ENCODE results near the gene SAMD11. TPM values are rescaled to one million over a fixed set of nuclear protein-coding genes. Genes with fewer than 3 reads are reported as not detected.
A peak's percentile ranks its signal among the peaks of the same experiment; 100 is the strongest.
"Not testable (repeated sequence)": the region's sequence is repeated elsewhere in the genome, so short reads cannot be mapped to it uniquely, and the experiment has no call there.

Gene SAMD11
- total RNA-seq, 4 donors from 2014 or later: 0.44 to 1.9 (median 1.7) TPM; not detected in 1

DNA sequence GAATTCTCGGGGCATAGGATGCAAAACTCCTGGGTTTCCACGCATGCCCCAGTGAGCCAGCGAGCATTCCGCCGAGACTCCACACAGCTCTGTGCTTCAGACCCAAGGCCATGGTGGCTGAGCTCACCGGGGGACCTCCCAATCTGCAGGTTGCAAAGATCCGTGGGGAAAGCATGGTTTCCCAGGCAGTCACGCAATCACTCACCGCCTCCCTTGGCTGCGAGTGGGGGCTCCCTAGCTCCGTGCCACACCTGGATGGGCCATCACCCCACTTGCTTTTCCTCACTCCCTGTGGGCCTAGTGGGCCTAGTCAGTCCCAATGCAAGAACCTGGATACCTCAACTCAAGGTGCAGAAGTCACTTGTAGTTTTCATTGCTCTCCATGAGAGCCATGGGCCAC lies 37.0 kb upstream of the SAMD11 start:
- no peak overlapping the region for H3K4me3 ChIP-seq (ENCODE audit: low read depth, poor library complexity, severe bottlenecking)

DNA sequence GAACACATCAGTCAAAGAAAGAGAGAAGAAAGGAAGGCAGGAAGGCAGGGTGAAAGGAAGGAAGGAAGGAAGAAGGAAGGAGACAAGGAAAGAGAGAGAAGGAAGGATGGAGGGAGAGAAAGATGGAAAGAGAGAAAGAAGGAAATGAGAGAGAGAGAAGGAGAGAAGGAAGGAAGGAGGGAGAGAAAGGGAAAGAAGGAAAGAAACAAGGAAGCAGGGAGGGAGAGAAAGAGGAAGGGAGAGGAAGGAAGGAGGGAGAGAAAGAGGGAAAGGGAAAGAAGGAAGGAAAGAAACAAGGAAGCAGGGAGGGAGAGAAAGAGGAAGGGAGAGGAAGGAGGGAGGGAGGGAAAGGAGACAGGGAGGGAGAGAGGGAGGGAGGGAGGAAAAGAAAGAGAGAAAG lies 35.4 kb upstream of the SAMD11 start:
- no peak overlapping the region for H3K4me3 ChIP-seq (ENCODE audit: low read depth, poor library complexity, severe bottlenecking)
- no peak for TF ChIP-seq POLR2A (IDR thresholded peaks at IDR 0.05)
- TF ChIP-seq, protein P1, sequence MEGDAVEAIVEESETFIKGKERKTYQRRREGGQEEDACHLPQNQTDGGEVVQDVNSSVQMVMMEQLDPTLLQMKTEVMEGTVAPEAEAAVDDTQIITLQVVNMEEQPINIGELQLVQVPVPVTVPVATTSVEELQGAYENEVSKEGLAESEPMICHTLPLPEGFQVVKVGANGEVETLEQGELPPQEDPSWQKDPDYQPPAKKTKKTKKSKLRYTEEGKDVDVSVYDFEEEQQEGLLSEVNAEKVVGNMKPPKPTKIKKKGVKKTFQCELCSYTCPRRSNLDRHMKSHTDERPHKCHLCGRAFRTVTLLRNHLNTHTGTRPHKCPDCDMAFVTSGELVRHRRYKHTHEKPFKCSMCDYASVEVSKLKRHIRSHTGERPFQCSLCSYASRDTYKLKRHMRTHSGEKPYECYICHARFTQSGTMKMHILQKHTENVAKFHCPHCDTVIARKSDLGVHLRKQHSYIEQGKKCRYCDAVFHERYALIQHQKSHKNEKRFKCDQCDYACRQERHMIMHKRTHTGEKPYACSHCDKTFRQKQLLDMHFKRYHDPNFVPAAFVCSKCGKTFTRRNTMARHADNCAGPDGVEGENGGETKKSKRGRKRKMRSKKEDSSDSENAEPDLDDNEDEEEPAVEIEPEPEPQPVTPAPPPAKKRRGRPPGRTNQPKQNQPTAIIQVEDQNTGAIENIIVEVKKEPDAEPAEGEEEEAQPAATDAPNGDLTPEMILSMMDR (IDR thresholded peaks at IDR 0.05): no peak
- DNase-seq (ENCODE audit: low spot score in 2 of 2): no peak
- intact Hi-C loops (cut with DNase I; ENCODE audit: low total_unique reads): no loop called here

More for the DNA sequence above, 37.0 kb upstream of the SAMD11 start:
- DNase-seq (ENCODE audit: low spot score in 2 of 2): peak in 1 of 2 donors; percentile 76
- WGBS, 2 donors: 87 to 93% methylated on average over 11 of the region's 11 CpGs
- TF ChIP-seq, protein P1 (IDR thresholded peaks at IDR 0.05): no peak
- no peak for TF ChIP-seq POLR2A (IDR thresholded peaks at IDR 0.05)
- intact Hi-C loops (cut with DNase I; ENCODE audit: low total_unique reads): no loop called here

DNA sequence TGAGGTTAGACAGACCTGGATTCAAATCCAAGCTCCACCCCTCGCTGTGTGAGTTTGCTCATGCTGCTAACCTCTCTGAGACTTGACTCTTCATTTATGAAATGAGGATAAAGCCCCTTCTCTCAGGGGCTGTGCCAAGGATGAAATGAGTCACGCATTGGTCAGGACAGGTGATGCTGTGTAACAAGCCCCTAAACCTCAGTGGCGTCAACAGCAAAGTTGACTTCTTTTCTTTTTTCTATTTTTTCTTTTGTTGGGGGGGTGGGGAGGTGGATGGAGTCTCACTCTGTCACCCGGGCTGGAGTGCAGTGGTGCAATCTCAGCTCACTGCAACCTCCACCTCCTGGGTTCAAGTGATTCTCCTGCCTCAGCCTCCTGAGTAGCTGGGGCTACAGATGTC lies 33.9 kb upstream of the SAMD11 start:
- WGBS, 2 donors: 85 to 87% methylated on average over 4 of the region's 4 CpGs
- intact Hi-C loops (cut with DNase I; ENCODE audit: low total_unique reads); H3K4me3 ChIP-seq (ENCODE audit: low read depth, poor library complexity, severe bottlenecking): not testable (repeated sequence)
- peak in 1 of 2 donors; percentile 12 for DNase-seq (ENCODE audit: low spot score in 2 of 2)

DNA sequence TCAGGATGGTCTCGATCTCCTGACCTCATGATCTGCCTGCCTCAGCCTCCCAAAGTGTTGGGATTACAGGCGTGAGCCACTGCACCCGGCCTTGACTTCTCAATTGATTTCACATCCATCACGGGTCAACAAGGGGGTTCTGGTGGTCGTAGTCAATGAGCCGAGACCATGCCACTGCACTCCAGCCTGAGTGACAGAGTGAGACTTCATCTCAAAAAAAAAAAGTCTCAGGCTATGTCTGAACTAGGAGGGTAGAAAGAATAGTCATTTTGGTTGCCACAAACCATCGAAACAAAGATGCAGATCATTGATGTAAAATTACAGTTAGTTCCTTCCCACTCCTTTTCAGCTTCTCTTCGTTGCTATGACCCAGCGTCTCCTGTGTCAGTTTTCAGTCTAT lies 33.5 kb upstream of the SAMD11 start:
- H3K4me3 ChIP-seq (ENCODE audit: low read depth, poor library complexity, severe bottlenecking); intact Hi-C loops (cut with DNase I; ENCODE audit: low total_unique reads): not testable (repeated sequence)
- 86 to 89% methylated on average over 9 of the region's 9 CpGs for WGBS, 2 donors
- peak in 1 of 2 donors; percentile 56 for DNase-seq (ENCODE audit: low spot score in 2 of 2)

DNA sequence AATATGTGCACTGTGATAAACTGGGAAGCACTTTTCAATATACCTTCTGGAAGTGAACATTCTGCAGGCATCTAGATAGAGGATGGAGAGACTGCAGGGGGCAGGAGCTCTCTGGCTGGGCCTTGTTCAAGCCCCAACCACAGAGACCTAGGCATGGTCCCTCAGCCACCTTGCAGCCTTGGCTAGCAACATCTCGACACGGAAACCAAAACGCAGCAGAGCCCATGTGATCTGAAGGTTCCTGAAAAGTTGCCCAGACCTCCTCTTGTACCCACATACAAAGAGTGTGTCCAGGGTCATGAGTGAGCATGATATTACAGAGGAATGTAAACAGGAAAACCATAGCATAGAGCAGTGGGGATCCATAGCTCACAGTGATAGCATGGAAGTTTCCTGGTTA lies 33.1 kb upstream of the SAMD11 start:
- TF ChIP-seq, protein P1 (IDR thresholded peaks at IDR 0.05): no peak
- intact Hi-C loops (cut with DNase I; ENCODE audit: low total_unique reads): no loop called here
- no peak overlapping the region for H3K4me3 ChIP-seq (ENCODE audit: low read depth, poor library complexity, severe bottlenecking)
- peak in 1 of 2 donors; percentile 62 for DNase-seq (ENCODE audit: low spot score in 2 of 2)
- WGBS, 2 donors: 58 to 59% methylated on average over 3 of the region's 3 CpGs

DNA sequence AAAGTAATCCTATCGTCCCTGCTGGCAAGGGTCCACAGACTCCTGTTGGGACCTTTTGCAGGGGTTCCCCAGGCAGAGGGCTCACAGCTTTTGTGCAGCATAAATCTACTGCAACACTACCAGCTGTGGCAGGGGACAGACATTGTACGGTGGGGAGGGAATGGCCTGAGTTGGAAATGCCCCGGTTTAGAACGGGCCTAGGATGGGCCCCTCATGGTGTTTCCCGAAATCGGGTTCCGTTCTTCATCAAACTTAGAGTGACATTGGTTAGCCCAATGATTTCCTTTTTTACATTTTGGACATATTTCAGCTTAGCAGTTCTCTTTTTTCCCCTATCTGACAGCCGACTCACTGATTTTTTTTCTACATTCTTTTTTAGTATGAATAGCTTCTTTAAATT lies 26.5 kb upstream of the SAMD11 start:
- peak in 1 of 2 donors; percentile 57 for DNase-seq (ENCODE audit: low spot score in 2 of 2)
- H3K4me3 ChIP-seq (ENCODE audit: low read depth, poor library complexity, severe bottlenecking): no peak overlapping the region
- intact Hi-C loops (cut with DNase I; ENCODE audit: low total_unique reads): no loop called here
- WGBS, 2 donors: 43 to 47% methylated on average over 8 of the region's 8 CpGs
- TF ChIP-seq, protein P1 (IDR thresholded peaks at IDR 0.05): no peak
- TF ChIP-seq POLR2A (IDR thresholded peaks at IDR 0.05): no peak

DNA sequence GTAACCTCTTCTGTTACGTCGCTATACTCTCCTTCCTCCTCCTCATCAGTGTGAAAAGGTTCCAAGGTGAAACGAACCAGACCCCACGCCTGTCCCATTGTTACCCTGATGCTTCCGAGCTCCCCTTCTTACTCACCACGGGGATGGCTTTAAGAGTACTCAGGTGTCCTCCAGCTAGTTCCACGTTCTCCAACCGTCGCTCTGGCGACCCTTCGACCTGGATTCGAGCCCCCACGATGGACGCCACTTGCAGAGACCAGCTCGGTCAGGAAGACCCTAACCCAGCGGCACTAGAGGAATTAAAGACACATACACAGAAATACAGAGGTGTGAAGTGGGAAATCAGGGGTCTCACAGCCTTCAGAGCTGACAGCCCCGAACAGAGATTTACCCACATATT lies 25.8 kb upstream of the SAMD11 start:
- 54 to 64% methylated on average over 17 of the region's 17 CpGs for WGBS, 2 donors
- peak in 1 of 2 donors; percentile 65 for DNase-seq (ENCODE audit: low spot score in 2 of 2)
- intact Hi-C loops (cut with DNase I; ENCODE audit: low total_unique reads); H3K4me3 ChIP-seq (ENCODE audit: low read depth, poor library complexity, severe bottlenecking): not testable (repeated sequence)
